ENCODE measurements around the gene NPM1.

NPM1 gene

GRCh38 chr5:171387345-171387969 is at the start of gene NPM1 (continued):
- TF ChIP-seq ZBTB6 (tag by site-specific recombination; IDR thresholded peaks at IDR 0.05): peak; percentile 92
- TF ChIP-seq ZNF398 (tag by site-specific recombination; IDR thresholded peaks at IDR 0.05): peak; percentile 93
- no peak for TF ChIP-seq ZNF513 (tag by site-specific recombination; IDR thresholded peaks at IDR 0.05)
- no peak for TF ChIP-seq ZNF48 (tag by site-specific recombination; IDR thresholded peaks at IDR 0.05)
- TF ChIP-seq ZIC2 (tag by site-specific recombination; IDR thresholded peaks at IDR 0.05): peak; percentile 61; the same call in 1 of the 2 replicates
- TF ChIP-seq ZNF488 (tag by site-specific recombination; IDR thresholded peaks at IDR 0.05): no peak
- no peak for TF ChIP-seq TCF7L2 (IDR thresholded peaks at IDR 0.05; ENCODE audit: borderline replicate concordance, low read depth, low read length)
- TF ChIP-seq PRDM6 (tag by site-specific recombination; IDR thresholded peaks at IDR 0.05): no peak
- TF ChIP-seq ZNF391 (tag by site-specific recombination; IDR thresholded peaks at IDR 0.05; ENCODE audit: borderline replicate concordance, low read depth): peak; percentile 23; the same call in 1 of the 2 replicates
- no peak for TF ChIP-seq ZBTB48 (tag by site-specific recombination; IDR thresholded peaks at IDR 0.05)
- peak; percentile 56; the same call in 1 of the 2 replicates for TF ChIP-seq ZNF18 (tag by site-specific recombination; IDR thresholded peaks at IDR 0.05)
- TF ChIP-seq ZSCAN30 (tag by site-specific recombination; IDR thresholded peaks at IDR 0.05): no peak
- TF ChIP-seq ZNF292 (tag by site-specific recombination; IDR thresholded peaks at IDR 0.05; ENCODE audit: borderline replicate concordance, low read depth): no peak
- peak; percentile 70 for TF ChIP-seq ZNF629 (tag by site-specific recombination; IDR thresholded peaks at IDR 0.05)
- no peak for TF ChIP-seq ZNF155 (tag by site-specific recombination; IDR thresholded peaks at IDR 0.05)
- TF ChIP-seq YY1 (tag by site-specific recombination; IDR thresholded peaks at IDR 0.05): peak; percentile 98
- no peak for TF ChIP-seq ZNF792 (tag by site-specific recombination; IDR thresholded peaks at IDR 0.05)
- TF ChIP-seq ZBTB7A (tag by site-specific recombination; IDR thresholded peaks at IDR 0.05; ENCODE audit: low read depth): peak; percentile 96
- TF ChIP-seq PRDM4 (tag by site-specific recombination; IDR thresholded peaks at IDR 0.05): no peak
- peak; percentile 97 for TF ChIP-seq SP2 (tag by site-specific recombination; IDR thresholded peaks at IDR 0.05)
- peak; percentile 80 for TF ChIP-seq SP7 (tag by site-specific recombination; IDR thresholded peaks at IDR 0.05)
- no peak for TF ChIP-seq ZNF426 (tag by site-specific recombination; IDR thresholded peaks at IDR 0.05)
- peak; percentile 22; the same call in 1 of the 2 replicates for TF ChIP-seq WT1 (tag by site-specific recombination; IDR thresholded peaks at IDR 0.05)
- TF ChIP-seq CTCF (tag by site-specific recombination; IDR thresholded peaks at IDR 0.05): no peak
- TF ChIP-seq ZNF580 (tag by site-specific recombination; IDR thresholded peaks at IDR 0.05): peak; percentile 72; the same call in 1 of the 2 replicates
